SK-N-SH (cell line): ENCODE results near the gene ERICH6. TPM values are rescaled to one million over a fixed set of nuclear protein-coding genes. Genes with fewer than 3 reads are reported as not detected.

Experiments used
- CTCF ChIA-PET: fragments of 300-600, 350-600 bp; formaldehyde crosslinking; extraction: SDS; loops from one replicate; lab custom pipeline; 2021; lab: Yijun Ruan, JAX
- POLR2A ChIA-PET: fragments of 350-600 bp; sonication (Branson Sonifier 250); formaldehyde crosslinking; extraction: SDS; loops from one replicate; lab custom pipeline; 2020; ENCODE audit warnings: antibody characterized with exemption, inconsistent platforms; lab: Yijun Ruan, JAX
- DNase-seq: peaks from one replicate; pipeline ENCODE4 v3.0.0; 2012
- H2AFZ ChIP-seq: fragments of 200-600 bp; sonication (generic); 2 replicates; pipeline ENCODE4 v1.8.1; 2016; ENCODE audit warnings: antibody characterized with exemption, mild to moderate bottlenecking, low read depth
- H3F3A ChIP-seq: fragments of 200-600 bp; sonication (generic); replicated peaks from 2 replicates; pipeline ENCODE3; 2016; ENCODE audit warnings: antibody characterized with exemption, mild to moderate bottlenecking; ENCODE audit not compliant: insufficient read depth
- H3K27ac ChIP-seq, 2 experiments: fragments of 200-500 bp in 1 of 2; fragments of 200-600 bp in 1 of 2; sonication (Bioruptor generic) in 1 of 2; sonication (generic), shearing (Covaris generic) in 1 of 2; 2 replicates each; pipeline versions ENCODE4 v1.5.1 to v1.6.1; 2014 to 2016; ENCODE audit warnings: low read depth in 2 of 2, inconsistent platforms in 1 of 2, low read length in 1 of 2, mild to moderate bottlenecking in 1 of 2, mixed read lengths in 1 of 2
- H3K27me3 ChIP-seq: fragments of 200-600 bp; sonication (generic), shearing (Covaris generic); 2 replicates; pipeline ENCODE4 v1.6.1; 2016; ENCODE audit warnings: mixed run types; ENCODE audit not compliant: insufficient read depth
- H3K36me3 ChIP-seq, 2 experiments: fragments of 200-500 bp in 1 of 2; fragments of 200-600 bp in 1 of 2; sonication (Bioruptor generic) in 1 of 2; sonication (generic) in 1 of 2; replicated peaks in 1 of 2; 2 replicates each; pipeline versions ENCODE3 to v1.5.1; 2014 to 2016; ENCODE audit warnings: low read length in 1 of 2, mild to moderate bottlenecking in 1 of 2; ENCODE audit not compliant: insufficient read depth in 2 of 2, control insufficient read depth in 1 of 2
- H3K4me1 ChIP-seq, 2 experiments: fragments of 200-500 bp in 1 of 2; fragments of 200-600 bp in 1 of 2; sonication (Bioruptor generic) in 1 of 2; sonication (generic), shearing (Covaris generic) in 1 of 2; 2 replicates each; pipeline versions ENCODE4 v1.5.1 to v1.6.1; 2014 to 2016; ENCODE audit warnings: low read depth in 1 of 2, low read length in 1 of 2, mixed run types in 1 of 2; ENCODE audit not compliant: insufficient read depth in 2 of 2, control insufficient read depth in 1 of 2
- H3K4me2 ChIP-seq: fragments of 200-600 bp; sonication (generic), shearing (Covaris generic); 2 replicates; pipeline ENCODE4 v1.6.1; 2017; ENCODE audit warnings: mixed run types
- H3K4me3 ChIP-seq, 2 experiments: fragments of 200-500 bp in 1 of 2; fragments of 200-600 bp in 1 of 2; sonication (Bioruptor generic) in 1 of 2; sonication (generic), shearing (Covaris generic) in 1 of 2; 2 replicates each; pipeline versions ENCODE4 v1.5.1 to v1.8.1; 2014 to 2016; ENCODE audit warnings: low read depth in 2 of 2, inconsistent platforms in 1 of 2, low read length in 1 of 2, mild to moderate bottlenecking in 1 of 2, mixed read lengths in 1 of 2, moderate library complexity in 1 of 2
- H3K79me2 ChIP-seq: fragments of 200-600 bp; sonication (generic); 2 replicates; pipeline ENCODE4 v1.8.1; 2017; ENCODE audit warnings: mild to moderate bottlenecking; ENCODE audit not compliant: insufficient read depth
- H3K9ac ChIP-seq: fragments of 200-600 bp; sonication (generic); 2 replicates; pipeline ENCODE4 v1.6.1; 2017; ENCODE audit warnings: mixed run types
- H3K9me2 ChIP-seq: fragments of 200-600 bp; sonication (generic); 2 replicates; pipeline ENCODE4 v1.6.1; 2017; ENCODE audit warnings: mixed run types
- H3K9me3 ChIP-seq: fragments of 200-600 bp; sonication (generic); 2 replicates; pipeline ENCODE4 v1.6.1; 2017; ENCODE audit warnings: mixed run types, mild to moderate bottlenecking, moderate library complexity
- H4K20me1 ChIP-seq: fragments of 200-600 bp; sonication (generic); 2 replicates; pipeline ENCODE4 v1.6.1; 2017; ENCODE audit warnings: mild to moderate bottlenecking, mixed run types; ENCODE audit not compliant: insufficient read depth
- CTCF ChIP-seq: fragments of 200-600 bp; sonication (generic); IDR thresholded peaks from 2 replicates; pipeline ENCODE4 v1.6.1; 2017; ENCODE audit warnings: antibody characterized with exemption, mild to moderate bottlenecking, moderate library complexity
- ELF1 ChIP-seq: IDR thresholded peaks from 2 replicates; pipeline ENCODE4 v1.4.0; 2012
- EZH2phosphoT487 ChIP-seq: fragments of 200-600 bp; sonication (generic); IDR thresholded peaks from 2 replicates; pipeline ENCODE4 v1.6.1; 2017; ENCODE audit warnings: low read depth, mixed run types, mild to moderate bottlenecking, antibody characterized with exemption, moderate library complexity, borderline replicate concordance
- FOSL2 ChIP-seq: IDR thresholded peaks from 2 replicates; pipeline ENCODE4 v1.4.0; 2012; ENCODE audit warnings: low read depth, mild to moderate bottlenecking, moderate library complexity, borderline replicate concordance
- FOXJ3 ChIP-seq: sonication (generic); formaldehyde crosslinking; IDR thresholded peaks from 2 replicates; pipeline ENCODE4 v1.5.1; 2020; ENCODE audit warnings: mild to moderate bottlenecking, missing genetic modification reagents
- GABPA ChIP-seq: IDR thresholded peaks from 2 replicates; pipeline ENCODE4 v1.4.0; 2012; ENCODE audit warnings: low read depth, mild to moderate bottlenecking
- JUND ChIP-seq: IDR thresholded peaks from 2 replicates; pipeline ENCODE4 v1.4.0; 2012
- MEF2A ChIP-seq: IDR thresholded peaks from 2 replicates; pipeline ENCODE4 v1.4.0; 2012; ENCODE audit warnings: low read depth, borderline replicate concordance
- MXI1 ChIP-seq: IDR thresholded peaks from 2 replicates; pipeline ENCODE4 v1.6.1; 2012; ENCODE audit warnings: mild to moderate bottlenecking, low read depth, low read length, improper control_type of control experiment
- NFIC ChIP-seq: IDR thresholded peaks from 2 replicates; pipeline ENCODE4 v1.4.0; 2012; ENCODE audit warnings: borderline replicate concordance
- NRF1 ChIP-seq: IDR thresholded peaks from 2 replicates; pipeline ENCODE4 v1.6.1; 2012; ENCODE audit warnings: low read depth, mild to moderate bottlenecking, low read length
- RAD21 ChIP-seq: IDR thresholded peaks from 2 replicates; pipeline ENCODE4 v1.6.1; 2012; ENCODE audit warnings: mild to moderate bottlenecking, low read length
- RFX5 ChIP-seq: IDR thresholded peaks from 2 replicates; pipeline ENCODE4 v1.6.1; 2012; ENCODE audit warnings: mild to moderate bottlenecking, improper control_type of control experiment, low read length
- TAF1 ChIP-seq: IDR thresholded peaks from 2 replicates; pipeline ENCODE4 v1.6.1; 2012; ENCODE audit warnings: low read depth, mild to moderate bottlenecking, low read length, moderate library complexity, borderline replicate concordance
- TEAD4 ChIP-seq: IDR thresholded peaks from 2 replicates; pipeline ENCODE4 v1.4.0; 2012; ENCODE audit warnings: mild to moderate bottlenecking, borderline replicate concordance; ENCODE audit not compliant: insufficient read depth
- YY1 ChIP-seq: IDR thresholded peaks from 2 replicates; pipeline ENCODE4 v1.4.0; 2012; ENCODE audit warnings: low read depth, mild to moderate bottlenecking
- ZBTB33 ChIP-seq: IDR thresholded peaks from 2 replicates; pipeline ENCODE4 v1.4.0; 2012; ENCODE audit warnings: low read depth, borderline replicate concordance
- WGBS: methylation state at CpG from one replicate; pipeline ENCODE4 v1.1.6; 2017; ENCODE audit warnings: low lambda C conversion rate; 5-methylcytosine and 5-hydroxymethylcytosine counted together
- polyA plus RNA-seq, 3 experiments: library from polyadenylated mRNA; depleted of rRNA; stranded (reverse); fragments of >200 nt; gene quantifications; 2 replicates each; pipeline ENCODE4 v1.2.3, GENCODE V29; 2012
- TF ChIP-seq, protein P1 (sequence below): IDR thresholded peaks from 2 replicates; pipeline ENCODE4 v1.4.0; 2012; ENCODE audit warnings: low read depth, borderline replicate concordance
- TF ChIP-seq, protein P2 (sequence below): fragments of 150-350 bp; IDR thresholded peaks from 2 replicates; pipeline ENCODE4 v1.6.1; 2016; ENCODE audit warnings: mild to moderate bottlenecking, low read depth, low read length

The ERICH6 gene
- polyA plus RNA-seq, 1 of the 3 experiments (the other 2 are of a cell fraction): 0.08 TPM

DNA sequence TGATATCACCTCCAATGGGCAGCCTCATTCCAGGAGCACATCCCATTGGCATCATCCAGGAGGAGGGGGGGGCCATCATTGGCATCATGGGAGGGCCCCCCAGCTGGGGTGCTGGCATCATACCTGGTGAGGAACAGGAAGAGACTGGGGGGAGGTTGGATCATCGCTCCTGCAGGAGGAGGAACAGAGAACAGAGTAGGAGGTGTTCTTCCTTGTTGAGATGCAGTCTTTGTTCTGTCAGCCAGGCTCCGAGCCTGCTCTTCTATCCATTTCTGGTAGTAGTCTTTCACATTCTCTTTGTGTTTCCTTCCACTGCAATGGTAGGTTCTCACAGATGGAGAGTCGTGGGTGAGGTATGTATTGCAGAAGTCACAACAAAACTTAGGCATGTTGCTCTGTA, 16.7 kb upstream of the ERICH6 start:
- no peaks in the 10 kb centered on the region for H3K79me2 ChIP-seq
- H3K9me3 ChIP-seq: no peaks in the 10 kb centered on the region
- POLR2A ChIA-PET: no interaction called here
- no peak overlapping the region for H2AFZ ChIP-seq
- H3K4me3 ChIP-seq: no peak overlapping the region
- H3F3A ChIP-seq: no peaks in the 10 kb centered on the region
- no peaks in the 10 kb centered on the region for H3K9me2 ChIP-seq
- no peaks in the 10 kb centered on the region for H4K20me1 ChIP-seq
- H3K27ac ChIP-seq: no peak overlapping the region
- H3K4me2 ChIP-seq: no peak overlapping the region
- H3K27me3 ChIP-seq: no peaks in the 10 kb centered on the region
- peaks cover 0 to 3% of the 10 kb centered on the region in 2 experiments; a peak in 1 of 4 replicates for H3K4me1 ChIP-seq
- no peaks in the 10 kb centered on the region for H3K36me3 ChIP-seq
- TF ChIP-seq YY1 (no peak), JUND (no peak), TEAD4 (no peak), GABPA (no peak), MEF2A (no peak), RFX5 (no peak), NRF1 (no peak), EZH2phosphoT487 (no peak), NFIC (no peak), ELF1 (no peak), MXI1 (no peak), FOXJ3 (CRISPR knock-in tag) (no peak), FOSL2 (no peak), RAD21 (no peak), CTCF (no peak), ZBTB33 (no peak), TAF1 (no peak)
- TF ChIP-seq, protein P1, sequence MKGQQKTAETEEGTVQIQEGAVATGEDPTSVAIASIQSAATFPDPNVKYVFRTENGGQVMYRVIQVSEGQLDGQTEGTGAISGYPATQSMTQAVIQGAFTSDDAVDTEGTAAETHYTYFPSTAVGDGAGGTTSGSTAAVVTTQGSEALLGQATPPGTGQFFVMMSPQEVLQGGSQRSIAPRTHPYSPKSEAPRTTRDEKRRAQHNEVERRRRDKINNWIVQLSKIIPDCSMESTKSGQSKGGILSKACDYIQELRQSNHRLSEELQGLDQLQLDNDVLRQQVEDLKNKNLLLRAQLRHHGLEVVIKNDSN: no peak
- TF ChIP-seq, protein P2, sequence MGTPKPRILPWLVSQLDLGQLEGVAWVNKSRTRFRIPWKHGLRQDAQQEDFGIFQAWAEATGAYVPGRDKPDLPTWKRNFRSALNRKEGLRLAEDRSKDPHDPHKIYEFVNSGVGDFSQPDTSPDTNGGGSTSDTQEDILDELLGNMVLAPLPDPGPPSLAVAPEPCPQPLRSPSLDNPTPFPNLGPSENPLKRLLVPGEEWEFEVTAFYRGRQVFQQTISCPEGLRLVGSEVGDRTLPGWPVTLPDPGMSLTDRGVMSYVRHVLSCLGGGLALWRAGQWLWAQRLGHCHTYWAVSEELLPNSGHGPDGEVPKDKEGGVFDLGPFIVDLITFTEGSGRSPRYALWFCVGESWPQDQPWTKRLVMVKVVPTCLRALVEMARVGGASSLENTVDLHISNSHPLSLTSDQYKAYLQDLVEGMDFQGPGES: no peak
- CTCF ChIA-PET: interaction anchor here (0.6 to 3.5 kb wide), 20 partner anchors 9 to 427 kb away, joined by 3 to 17 read pairs (median 4); partner anchors contain the start of genes ERICH6 and SIAH2
- no peak for DNase-seq
- no peak overlapping the region for H3K9ac ChIP-seq
- 49% methylated on average over 3 of the region's 3 CpGs for WGBS
